ENCODE results near the gene SPHKAP.

DNA sequence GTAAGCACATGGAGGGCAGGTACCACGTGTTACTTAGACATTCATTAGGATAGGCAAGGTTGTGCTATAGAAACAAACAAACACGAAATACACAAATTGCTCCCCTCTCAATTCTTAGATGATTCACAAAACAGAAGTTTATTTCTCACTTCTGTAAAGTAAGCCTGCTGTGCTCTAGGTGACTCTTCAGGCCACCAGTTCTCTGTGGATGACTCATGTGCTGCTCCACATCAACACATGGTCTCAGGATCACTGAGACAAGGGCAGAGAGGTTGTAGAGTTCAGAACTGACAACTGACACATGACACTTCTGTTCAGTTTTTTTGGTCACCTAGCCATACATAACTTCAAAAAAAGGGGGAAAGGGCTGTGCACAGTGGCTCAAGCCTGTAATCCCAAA lies 239.5 kb downstream of the SPHKAP start:
- TF ChIP-seq CTCF (conservative IDR thresholded peaks at IDR 0.05; ENCODE audit: low read depth, low read length), result no peak
- no peak for TF ChIP-seq POLR2A (IDR thresholded peaks at IDR 0.05; ENCODE audit: low read depth, low read length)
- TF ChIP-seq FOS (IDR thresholded peaks at IDR 0.05; ENCODE audit: low read depth, low read length), result no peak
- no peak for TF ChIP-seq CEBPB (IDR thresholded peaks at IDR 0.05; ENCODE audit: low read depth, low read length)
- no peak for TF ChIP-seq RFX5 (IDR thresholded peaks at IDR 0.05; ENCODE audit: low read depth, low read length)
- no peak for TF ChIP-seq MAZ (IDR thresholded peaks at IDR 0.05; ENCODE audit: borderline replicate concordance, low read depth, low read length)
- no peak for TF ChIP-seq RAD21 (IDR thresholded peaks at IDR 0.05; ENCODE audit: low read length)
- TF ChIP-seq USF2 (IDR thresholded peaks at IDR 0.05; ENCODE audit: low read depth, low read length), result no peak
- no peak for TF ChIP-seq CHD1 (IDR thresholded peaks at IDR 0.05; ENCODE audit: low read depth, low read length)
- no peak for TF ChIP-seq MXI1 (IDR thresholded peaks at IDR 0.05; ENCODE audit: borderline replicate concordance, low read depth, low read length)
- no peak for TF ChIP-seq NFE2L2 (IDR thresholded peaks at IDR 0.05; ENCODE audit: low read depth, low read length)

Measured in IMR-90 (cell line).